Hematopoietic multipotent progenitor cell treated with erythropoietin and hydrocortisone succinate and interleukin-3 and kit ligand, for 15 days (in vitro differentiated cells): ENCODE data around the gene P3H3.

Experiments used
- DNase-seq: peaks from one replicate; pipeline ENCODE4 v3.0.0-alpha.2; 2015; ENCODE audit warnings: low spot score

The P3H3 gene

GRCh38 chr12:6827982-6828780 lies at the start of gene P3H3:
P3H3 (plus strand) TSS chr12:6828407; CDS start chr12:6828441, 34 bp downstream.
- no peak for DNase-seq

- peak; percentile 88 for DNase-seq
Measured at GRCh38 chr12:6778574-6779550, 49.3 kb upstream of the P3H3 start.

GRCh38 chr12:6779708-6780432 lies 48.3 kb upstream of the P3H3 start:
- DNase-seq = no peak

GRCh38 chr12:6780573-6780972 lies 47.6 kb upstream of the P3H3 start:
- no peak for DNase-seq

- no peak for DNase-seq
Measured at GRCh38 chr12:6782119-6782518, 46.1 kb upstream of the P3H3 start.

GRCh38 chr12:6782850-6783566 lies 45.2 kb upstream of the P3H3 start:
- DNase-seq = no peak

- no peak for DNase-seq
Measured at GRCh38 chr12:6783828-6784227, 44.4 kb upstream of the P3H3 start.

GRCh38 chr12:6784296-6784695 lies 43.9 kb upstream of the P3H3 start:
- DNase-seq = no peak

GRCh38 chr12:6784761-6785160 lies 43.4 kb upstream of the P3H3 start:
- DNase-seq = no peak

- no peak for DNase-seq
Measured at GRCh38 chr12:6786416-6787094, 41.7 kb upstream of the P3H3 start.

GRCh38 chr12:6787309-6787708 lies 40.9 kb upstream of the P3H3 start:
- no peak for DNase-seq

GRCh38 chr12:6788972-6789924 lies 39.0 kb upstream of the P3H3 start, which contains the start of gene CD4:
CD4 (plus strand) TSS chr12:6789528; CDS start chr12:6800139, 10,611 bp downstream.
- DNase-seq = no peak

- DNase-seq = no peak
Measured at GRCh38 chr12:6790496-6791150, 37.6 kb upstream of the P3H3 start.

GRCh38 chr12:6791931-6792520 lies 36.2 kb upstream of the P3H3 start:
- DNase-seq = no peak

- DNase-seq = no peak
Measured at GRCh38 chr12:6792522-6793201, 35.5 kb upstream of the P3H3 start.

GRCh38 chr12:6795088-6795487 lies 33.1 kb upstream of the P3H3 start:
- no peak for DNase-seq

- no peak for DNase-seq
Measured at GRCh38 chr12:6796576-6796975, 31.6 kb upstream of the P3H3 start.

GRCh38 chr12:6799147-6799546 lies 29.1 kb upstream of the P3H3 start:
- DNase-seq = no peak
